Measurements from ENCODE around the gene NLRP7. TPM values are rescaled to one million over a fixed set of nuclear protein-coding genes. Genes with fewer than 3 reads are reported as not detected.

The NLRP7 gene
- total RNA-seq, 1 donor from 2014 or later, result not detected

GRCh38 chr19:54873990-54874389 lies 73.3 kb downstream of the NLRP7 start, which contains the start of gene FCAR:
Gene FCAR (plus strand): TSS chr19:54874235. CDS start chr19:54874290, 55 bp downstream.
- DNase-seq (ENCODE audit: low read depth, low spot score), result no peak

Other genes starting within 250 kb of the NLRP7 start
- not detected in 2 replicates for gene KIR3DL3, start 223.1 kb downstream of the NLRP7 start, total RNA-seq
- gene KIR2DL3, start 209.0 kb downstream of the NLRP7 start, total RNA-seq, result not detected in 2 replicates
- gene KIR2DL1, start 177.7 kb downstream of the NLRP7 start, total RNA-seq, result not detected in 2 replicates
- gene KIR2DL4, start 143.9 kb downstream of the NLRP7 start, total RNA-seq, result not detected in 2 replicates
- gene KIR3DL1, start 131.1 kb downstream of the NLRP7 start, total RNA-seq, result not detected in 2 replicates
- not detected in 2 replicates for gene KIR2DS4, start 114.9 kb downstream of the NLRP7 start, total RNA-seq
- gene KIR3DL2, start 97.1 kb downstream of the NLRP7 start, total RNA-seq, result not detected in 2 replicates
- gene FCAR, start 73.3 kb downstream of the NLRP7 start, total RNA-seq, result not detected in 2 replicates
- not detected in 2 replicates for gene NCR1, start 41.4 kb downstream of the NLRP7 start, total RNA-seq
- gene NLRP2, start 18.8 kb upstream of the NLRP7 start, total RNA-seq, result 0.20 and 0.28 TPM in 2 replicates
- gene GP6, start 90.7 kb upstream of the NLRP7 start, total RNA-seq, result not detected in 2 replicates
- gene RDH13, start 115.6 kb upstream of the NLRP7 start, total RNA-seq, result 10.6 and 13.8 TPM in 2 replicates
- 4.7 and 7.5 TPM in 2 replicates for gene EPS8L1, start 128.3 kb upstream of the NLRP7 start, total RNA-seq
- 34.8 and 37.1 TPM in 2 replicates for gene PPP1R12C, start 170.1 kb upstream of the NLRP7 start, total RNA-seq
- 2.0 and 2.3 TPM in 2 replicates for gene TNNT1, start 201.7 kb upstream of the NLRP7 start, total RNA-seq
- gene TNNI3, start 210.2 kb upstream of the NLRP7 start, total RNA-seq, result not detected in 2 replicates
- gene DNAAF3, start 219.1 kb upstream of the NLRP7 start, total RNA-seq, result 0.32 and 0.73 TPM in 2 replicates
- not detected in 2 replicates for gene SYT5, start 232.8 kb upstream of the NLRP7 start, total RNA-seq

Measured in pulmonary artery endothelial cell (primary cell).